CD4-positive, alpha-beta T cell treated with Interleukin-21 for 1 hour (primary cell): ENCODE measurements around the gene ARHGAP18.

Source experiments
- DNase-seq: peaks from one replicate; pipeline ENCODE4 v3.0.0-alpha.2; 2020

ARHGAP18 gene

DNA sequence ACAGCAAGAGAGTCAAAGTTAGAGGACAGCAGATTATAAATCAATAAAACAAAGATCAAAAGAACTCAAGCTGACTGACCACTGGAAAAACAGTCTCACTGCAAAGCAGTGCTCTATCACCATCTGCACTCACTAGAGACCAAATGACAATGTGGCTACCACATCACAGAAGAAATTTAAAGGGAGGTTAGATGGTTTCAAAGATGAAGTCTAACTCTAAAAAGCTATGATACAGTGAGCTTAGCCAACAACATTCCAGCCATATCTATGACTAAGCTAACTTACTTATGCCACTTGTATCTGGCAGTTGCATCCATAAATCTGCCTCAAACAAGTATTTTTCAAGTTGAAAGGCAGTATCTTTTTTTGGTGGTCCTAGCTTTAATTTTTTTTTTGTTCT lies 68.6 kb downstream of the ARHGAP18 start:
- DNase-seq: no peak

DNA sequence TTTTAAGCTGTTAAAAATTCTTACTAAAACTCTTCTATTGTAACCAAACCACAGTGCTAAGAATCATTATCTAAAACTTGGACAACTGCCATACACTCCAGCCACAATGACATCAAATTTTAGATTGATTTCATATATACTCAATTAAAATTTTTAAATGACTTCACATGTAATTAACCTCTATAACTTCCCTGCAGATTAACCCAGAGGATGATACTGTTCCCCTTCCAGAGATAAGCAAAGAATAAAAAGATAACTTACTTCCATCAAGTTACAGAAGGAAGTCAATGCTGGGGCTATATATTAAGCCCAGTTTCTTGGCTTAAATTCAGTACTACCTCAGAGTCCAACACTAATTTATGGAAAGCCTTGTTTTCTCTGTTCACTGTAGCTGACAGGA lies 71.3 kb downstream of the ARHGAP18 start:
- no peak for DNase-seq

DNA sequence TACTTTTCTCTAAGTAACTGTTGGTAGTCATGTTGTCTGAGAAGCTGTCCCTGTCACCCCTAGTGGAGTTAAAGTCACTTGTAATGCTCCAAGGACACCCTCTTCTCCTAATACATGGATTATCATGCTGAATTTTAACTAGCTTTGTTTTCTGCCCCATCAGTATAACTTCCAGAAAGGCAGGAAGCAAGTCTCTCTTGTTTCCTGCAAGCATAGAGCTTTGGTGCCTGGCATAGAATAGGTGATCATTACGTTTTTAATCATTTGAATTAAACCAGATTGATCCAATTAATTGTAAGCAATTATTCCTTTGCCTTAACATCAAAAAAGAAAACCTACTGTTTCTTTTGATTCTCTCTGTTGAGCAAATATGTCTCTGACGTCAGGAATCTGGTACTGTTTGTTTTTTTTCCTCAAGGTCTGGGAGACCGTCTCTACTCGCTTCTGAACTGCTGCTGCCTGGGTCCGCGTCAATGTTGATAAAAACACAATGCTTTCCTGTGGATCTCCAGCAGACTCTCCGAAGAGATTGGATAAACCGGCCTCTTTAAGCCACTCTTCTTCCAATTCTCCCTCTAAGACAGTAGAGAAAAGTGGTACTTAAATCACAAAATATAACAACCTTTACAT lies 71.8 kb downstream of the ARHGAP18 start:
- no peak for DNase-seq

DNA sequence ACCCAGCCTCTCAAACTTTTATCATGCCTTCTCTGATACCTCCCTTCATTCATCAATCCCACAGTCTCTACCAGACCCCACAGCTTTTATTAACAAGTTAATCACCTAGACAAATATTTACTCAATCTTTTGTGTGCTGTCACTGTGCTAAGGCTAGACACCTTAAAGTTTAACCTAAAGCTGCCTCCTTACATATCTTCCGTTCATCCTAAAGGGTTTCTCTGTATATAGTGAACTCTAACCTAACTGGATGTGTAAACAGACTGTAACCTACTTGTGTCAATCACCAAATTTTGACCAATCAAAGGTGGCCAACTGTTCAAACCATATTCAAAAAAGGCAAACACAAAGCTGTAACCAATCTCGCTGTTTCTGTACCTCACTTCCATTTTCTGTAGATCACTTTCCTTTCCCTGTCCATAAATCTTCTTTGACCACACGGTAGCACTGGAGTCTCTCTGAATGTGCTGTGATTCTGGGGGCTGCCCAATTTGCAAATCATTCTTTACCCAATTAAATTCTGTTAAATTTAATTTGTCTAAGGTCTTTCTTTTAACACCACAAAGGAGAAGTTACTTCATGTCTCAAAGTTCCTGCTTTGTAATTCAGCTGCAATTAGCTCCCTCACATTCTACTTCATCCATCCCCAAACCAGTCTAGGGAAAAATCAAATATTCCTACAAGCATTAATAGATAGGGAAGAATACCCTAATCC lies 72.5 kb downstream of the ARHGAP18 start:
- DNase-seq: no peak

DNA sequence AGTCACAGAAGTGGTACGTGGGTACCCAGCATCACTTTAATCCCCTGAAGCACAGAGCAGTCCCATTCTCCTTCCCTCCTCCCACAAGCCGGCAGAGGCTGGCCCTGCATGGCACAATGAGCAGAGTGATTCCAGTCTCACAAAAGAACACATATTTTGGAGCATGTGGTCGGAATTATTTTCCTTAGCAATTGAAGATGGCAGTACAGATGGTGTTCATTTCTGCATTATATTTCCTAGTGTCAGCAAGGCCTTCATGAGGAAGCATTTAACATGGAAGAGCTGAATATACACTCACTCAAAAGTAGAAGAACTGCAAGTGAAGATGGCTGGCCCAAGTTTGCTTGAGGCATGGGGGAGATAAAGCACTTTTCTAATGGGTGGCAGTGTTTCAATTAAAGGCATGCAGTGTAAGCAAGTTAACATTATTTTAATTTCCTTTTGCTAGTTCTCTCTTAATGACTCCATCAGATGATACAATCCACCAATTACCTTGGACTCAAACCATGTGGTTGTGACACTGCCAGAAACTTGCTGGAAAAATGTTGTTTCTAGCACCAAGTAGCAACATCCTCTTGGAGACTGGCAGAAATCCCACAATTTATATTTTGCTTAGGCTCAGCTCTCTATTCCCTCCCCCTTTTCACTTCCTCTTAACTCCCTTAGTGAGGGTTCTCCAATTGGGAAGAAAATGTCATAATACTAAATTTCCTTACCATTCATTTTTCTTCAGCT lies 74.4 kb downstream of the ARHGAP18 start:
- DNase-seq: no peak

DNA sequence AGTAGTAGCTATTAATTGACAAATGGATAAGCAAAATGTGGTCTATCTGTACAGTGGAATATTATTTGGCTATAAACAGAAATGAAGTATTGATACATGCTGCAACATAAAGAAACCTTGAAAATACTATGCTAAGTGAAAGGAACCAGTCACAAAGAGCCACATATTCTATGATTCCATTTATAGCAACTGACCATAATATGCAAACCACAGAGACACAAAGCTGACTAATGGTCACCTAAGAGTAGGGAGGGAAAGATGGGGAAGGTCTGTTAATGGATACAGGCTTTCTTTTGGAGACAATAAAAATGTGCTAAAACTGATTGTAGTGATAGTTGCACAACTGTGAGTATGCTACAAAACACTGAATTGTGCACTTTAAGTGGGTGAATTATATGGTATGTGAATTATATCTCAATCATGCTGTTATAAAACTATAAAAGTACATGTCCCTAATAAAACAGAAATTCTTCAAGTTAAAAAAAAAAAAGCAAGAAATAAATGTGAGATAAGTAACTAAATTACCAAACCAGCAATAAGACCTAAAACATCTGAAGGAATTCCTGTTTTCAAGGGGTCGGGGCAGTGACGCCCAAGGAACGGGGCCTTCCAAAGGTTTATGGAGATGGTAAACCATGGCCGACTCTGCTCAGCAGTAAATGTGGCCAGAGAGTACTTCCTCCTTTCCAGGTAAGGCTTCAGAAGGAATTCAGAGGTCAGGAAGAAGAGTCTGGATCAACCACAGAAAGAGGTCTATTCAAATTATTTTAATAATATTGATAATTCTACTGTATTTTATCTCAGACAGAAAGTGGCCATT lies 75.4 kb downstream of the ARHGAP18 start:
- no peak for DNase-seq

DNA sequence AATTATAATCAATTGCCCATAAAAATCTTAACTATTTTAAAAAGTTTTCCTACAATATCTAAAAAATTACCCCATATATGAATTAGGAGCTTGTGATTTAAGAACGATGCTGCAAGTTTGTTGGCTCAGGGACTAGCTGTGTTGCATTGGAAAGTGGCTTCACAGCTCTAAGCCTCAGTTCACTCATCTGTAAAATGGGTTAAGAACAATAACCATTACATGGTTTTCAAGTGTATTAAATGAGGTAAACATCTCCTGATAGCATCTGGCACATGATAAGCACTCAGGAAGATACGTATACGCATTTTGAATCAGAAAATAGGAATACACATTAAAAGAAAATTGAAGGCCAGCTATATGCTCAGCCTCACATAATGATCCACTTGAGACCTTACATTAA lies 76.4 kb downstream of the ARHGAP18 start:
- no peak for DNase-seq

DNA sequence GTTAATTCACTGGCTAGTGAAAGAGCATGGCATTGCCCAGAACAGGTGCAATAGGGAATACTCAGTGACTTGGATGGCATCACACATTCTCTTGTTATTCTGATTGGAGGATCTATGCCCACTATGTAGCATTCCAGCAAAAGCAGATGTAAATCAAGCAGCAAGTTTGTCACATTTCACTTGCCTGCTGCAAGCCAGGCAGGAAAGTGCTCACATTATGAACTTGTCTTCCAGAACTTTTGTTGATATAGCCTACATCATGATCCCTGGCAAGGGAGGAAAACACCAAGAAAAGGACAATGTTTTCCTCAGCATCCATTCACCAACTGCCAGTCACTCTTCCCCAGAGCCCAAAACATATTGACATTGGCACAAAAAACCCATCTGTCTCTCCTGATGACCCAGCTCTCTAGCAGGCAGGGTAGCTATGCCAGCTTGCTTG lies 77.8 kb downstream of the ARHGAP18 start:
- no peak for DNase-seq

DNA sequence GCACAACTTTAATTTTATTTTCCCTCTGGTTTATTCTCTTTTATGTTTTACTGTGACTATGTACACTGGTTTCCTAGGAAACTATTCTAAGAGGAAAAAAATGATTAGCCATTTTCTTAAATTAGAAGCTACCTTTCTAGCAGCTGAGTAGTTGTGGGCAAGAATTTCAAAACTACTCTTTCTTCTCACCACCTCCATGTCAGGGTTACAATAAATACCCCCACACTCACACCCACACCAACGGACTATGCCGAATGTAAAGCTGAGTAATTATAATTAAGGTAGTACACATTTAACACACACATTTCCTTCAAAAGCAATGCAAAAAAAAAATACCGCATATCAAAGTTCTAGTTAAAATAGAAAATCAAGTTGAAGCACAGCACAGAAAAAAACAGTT lies 78.9 kb downstream of the ARHGAP18 start:
- no peak for DNase-seq

DNA sequence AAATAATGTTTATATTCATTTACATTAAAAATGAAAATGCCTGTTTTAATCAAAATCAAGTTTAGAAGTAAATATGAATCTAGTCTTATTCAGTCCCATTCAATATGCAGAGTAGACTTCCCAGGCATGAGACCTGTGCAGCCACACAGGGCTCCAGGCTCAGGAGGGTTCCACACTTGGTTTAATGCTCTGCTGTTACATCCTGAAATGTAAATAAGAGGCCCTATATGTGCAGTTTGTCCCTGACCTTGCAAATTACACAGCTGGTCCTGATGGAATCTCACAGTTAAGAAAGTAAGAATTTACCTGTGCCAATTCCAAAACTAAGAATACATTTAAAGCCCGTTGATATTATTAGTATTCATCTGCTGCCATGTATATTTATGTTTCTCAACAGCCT lies 79.4 kb downstream of the ARHGAP18 start:
- DNase-seq: no peak

DNA sequence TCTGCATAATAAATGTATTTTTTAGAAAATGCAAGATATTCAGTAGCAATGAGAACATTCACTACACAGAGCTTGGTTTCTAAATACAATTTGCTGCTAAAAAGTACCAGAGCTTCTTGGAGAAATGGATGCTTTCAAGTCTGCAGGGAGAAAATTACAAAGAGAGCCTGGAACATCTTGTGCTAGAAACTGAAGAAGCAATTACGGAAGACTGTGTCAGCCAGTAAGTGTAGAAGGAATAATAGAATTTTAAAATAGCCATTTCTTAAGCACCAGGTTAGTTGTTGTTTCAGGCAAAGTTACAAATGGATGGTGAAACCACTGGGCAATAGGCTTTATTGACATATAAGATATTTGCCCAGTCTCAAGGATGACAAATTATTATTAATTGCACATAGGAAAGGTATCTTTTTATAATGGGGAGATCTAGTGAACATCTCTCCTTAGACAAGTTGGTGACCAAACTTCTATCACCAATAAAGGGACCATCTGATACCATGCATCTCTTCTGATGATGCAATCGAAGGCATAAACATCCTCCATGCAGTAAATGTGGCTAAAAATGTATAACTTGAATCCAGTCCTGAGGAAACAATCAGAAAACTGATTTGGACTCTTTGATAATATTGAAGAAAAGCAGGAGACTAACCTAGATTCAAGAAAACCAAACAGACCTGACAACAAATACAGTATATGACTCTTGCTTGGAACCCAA lies 81.7 kb downstream of the ARHGAP18 start:
- no peak for DNase-seq

DNA sequence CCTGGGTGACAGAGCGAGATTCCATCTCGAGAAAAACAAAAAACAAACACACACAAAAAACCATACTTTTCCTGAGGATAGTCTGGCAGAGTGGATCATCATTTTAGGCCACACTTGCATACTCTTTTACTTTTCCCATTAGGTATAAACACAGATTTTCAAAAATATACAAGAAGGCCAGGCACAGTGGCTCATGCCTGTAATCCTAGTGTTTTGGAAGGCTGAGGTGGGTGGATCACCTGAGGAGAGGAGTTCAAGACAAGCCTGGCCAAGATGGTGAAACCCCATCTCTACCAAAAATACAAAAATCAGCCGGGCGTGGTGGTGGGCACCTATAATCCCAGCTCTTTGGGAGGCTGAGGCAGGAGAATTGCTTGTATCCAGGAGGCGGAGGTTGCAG lies 85.5 kb downstream of the ARHGAP18 start:
- DNase-seq: no peak

DNA sequence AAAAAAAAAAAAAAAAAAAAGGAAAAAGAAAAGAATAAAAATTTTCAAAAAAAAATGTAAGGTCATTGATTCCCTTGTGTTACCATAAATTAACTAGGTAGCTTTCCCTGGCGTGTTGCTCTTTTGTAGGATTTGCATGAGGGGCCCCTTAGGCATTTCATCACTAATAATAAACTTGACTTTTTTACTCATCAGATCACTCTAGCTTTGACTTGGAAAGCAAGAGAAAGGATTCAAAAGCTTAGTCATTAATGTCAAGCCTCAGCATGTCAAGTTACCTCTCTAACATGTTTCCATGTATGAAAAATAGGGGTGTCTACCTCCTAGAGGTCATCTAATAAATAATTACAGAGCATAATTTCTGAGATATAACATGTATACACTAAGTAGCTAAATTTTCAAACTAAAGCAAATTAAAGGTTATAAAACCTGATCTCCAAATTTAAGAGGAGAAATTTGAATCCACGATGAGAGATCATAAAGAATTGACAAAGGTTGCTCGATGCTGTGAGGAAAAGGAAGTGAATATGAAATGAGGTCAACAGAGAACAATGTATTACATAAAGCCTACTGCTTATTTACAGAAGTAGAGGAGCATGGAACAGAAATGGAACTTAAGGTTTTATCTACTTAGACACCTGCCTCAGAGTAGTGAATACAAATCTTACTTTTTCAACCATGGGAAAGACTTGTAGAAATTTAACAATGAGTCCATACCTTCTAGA lies 86.8 kb downstream of the ARHGAP18 start:
- DNase-seq: no peak

DNA sequence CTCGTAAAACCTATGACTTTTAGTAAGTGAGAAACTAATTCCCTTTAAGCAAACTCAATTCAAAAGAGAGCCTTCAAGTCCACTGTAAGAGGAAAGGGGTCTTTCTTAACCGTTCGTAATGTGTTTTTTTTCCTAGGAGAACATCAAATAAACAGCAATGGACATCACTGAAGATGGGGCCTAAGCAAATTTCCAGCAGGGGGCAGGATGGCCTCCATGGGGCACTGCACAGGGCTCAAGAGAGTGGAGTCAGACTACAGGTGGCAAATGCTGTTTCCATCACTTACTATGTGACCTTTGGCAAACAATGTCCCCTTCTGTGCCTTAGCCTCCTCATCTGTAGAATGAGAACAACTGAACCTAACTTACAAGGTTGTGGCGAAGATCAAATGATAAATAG lies 88.7 kb downstream of the ARHGAP18 start:
- peak; percentile 47 for DNase-seq

DNA sequence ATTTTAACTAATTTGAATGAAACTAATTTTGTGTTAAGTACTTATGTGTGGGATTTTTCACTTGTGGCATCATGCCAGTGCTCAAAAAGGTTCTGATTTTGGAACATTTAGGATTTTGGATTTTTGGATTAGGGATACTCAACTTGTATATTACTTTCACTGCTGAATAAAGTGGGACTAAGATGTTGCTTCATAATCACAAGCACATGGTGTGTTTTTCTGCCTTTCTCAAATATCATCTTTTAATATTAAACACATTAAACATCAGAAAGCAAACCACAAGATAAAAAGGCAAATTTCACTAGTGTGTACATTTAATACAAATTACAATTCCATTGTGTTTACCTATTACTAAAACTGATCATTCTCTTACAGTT lies 89.8 kb downstream of the ARHGAP18 start:
- no peak for DNase-seq

DNA sequence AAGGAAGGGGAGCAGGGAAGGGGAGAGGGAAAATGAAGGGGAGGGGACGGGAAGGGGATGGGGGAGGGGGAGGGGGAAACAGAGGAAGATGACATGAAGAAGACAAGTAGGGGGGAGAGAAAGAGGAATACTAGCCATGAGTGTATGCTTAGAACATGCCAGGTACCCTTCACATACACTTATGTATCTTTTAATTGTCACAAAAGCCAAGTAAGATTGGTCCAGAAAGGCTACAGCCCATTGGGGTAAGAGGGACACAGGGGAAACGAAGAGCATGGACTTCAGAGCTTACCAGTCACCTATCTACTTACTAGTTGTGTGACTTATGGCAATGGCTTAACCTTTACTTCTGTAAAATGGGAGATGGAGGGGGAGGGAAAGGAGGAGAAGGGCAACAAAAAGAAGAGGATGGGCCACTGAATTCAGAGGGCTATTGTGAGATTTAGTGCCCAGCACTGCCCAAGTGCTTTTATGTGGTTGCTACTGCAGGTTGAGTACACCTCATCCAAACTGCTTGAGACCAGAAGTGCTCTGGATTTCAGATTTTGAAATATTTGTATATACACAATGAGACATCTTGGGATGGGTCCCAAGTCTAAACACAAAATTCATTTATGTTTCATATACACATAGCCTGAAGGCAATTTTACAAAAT lies 90.3 kb downstream of the ARHGAP18 start:
- DNase-seq: no peak

DNA sequence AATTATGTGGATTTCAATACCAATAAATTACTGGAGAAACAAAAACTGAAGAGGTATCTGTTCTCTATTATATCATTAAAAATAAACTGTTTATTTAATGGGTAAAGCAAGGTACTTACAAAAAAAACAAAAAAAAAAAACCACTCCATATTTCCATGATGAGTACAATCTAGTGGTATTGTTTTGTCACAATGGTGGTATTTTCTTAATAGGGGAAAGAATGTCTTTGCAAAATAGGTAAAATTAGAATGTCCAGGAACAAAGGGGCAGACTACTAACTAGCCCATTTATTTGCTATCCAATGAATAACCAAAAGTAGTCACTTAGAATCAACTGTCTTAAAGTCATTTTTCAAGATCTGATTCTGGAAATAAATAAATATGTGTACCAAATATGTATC lies 92.0 kb downstream of the ARHGAP18 start:
- no peak for DNase-seq

DNA sequence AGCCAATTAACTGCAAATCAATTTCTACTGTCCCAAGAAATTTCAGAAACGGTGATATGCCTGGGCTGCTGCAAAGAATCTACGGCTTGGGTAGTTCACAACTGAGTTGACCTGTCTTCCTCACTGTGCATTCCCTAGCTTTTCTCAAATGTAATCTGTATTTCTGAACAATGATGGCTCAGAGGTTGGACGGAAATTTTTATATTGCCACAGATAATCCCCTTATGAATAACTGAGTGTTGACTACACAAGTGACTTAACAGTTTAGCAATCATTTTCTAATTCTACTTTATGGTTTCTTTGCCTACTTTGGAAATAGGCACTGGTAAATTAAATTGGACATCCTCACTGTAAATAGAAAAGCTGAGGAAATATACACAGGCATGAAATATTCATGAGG lies 94.5 kb downstream of the ARHGAP18 start:
- DNase-seq: no peak

DNA sequence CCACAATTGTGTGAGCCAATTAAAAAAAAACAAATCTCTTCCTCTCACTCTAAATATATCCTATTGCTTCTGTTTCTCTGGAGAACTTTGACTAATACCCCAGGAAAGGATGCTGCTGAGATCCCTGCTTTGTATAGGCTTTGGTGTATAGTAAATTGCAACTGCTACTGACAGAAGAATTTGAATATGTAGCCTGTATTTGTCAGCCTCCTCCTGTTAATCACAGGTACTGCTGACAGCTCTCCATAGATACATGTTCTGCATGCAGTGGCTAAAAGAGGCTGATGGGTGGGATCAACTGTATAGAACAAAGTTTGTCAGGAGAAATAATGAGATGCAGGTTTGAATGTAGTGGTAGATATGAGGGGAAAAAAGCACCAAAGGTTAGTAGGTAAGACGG lies 95.0 kb downstream of the ARHGAP18 start:
- no peak for DNase-seq

DNA sequence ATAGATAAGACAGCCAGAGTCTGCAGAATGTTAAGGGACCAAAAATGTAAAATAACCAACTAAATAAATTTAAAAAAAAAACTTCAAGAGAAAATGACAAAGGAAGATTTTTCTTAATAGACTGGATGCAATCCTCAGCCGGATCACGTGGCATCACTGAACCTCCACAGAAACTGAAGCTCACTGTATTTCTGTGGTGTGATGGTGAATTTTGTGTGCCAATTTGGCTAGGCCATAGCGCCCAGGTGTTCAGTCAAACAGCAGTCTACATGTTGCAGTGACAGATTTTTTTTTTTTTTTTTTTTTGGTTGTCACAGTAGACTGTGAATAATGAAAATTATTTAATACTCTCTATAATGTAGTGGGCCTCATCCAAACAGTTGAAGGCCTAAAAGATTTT lies 95.5 kb downstream of the ARHGAP18 start:
- DNase-seq: no peak

DNA sequence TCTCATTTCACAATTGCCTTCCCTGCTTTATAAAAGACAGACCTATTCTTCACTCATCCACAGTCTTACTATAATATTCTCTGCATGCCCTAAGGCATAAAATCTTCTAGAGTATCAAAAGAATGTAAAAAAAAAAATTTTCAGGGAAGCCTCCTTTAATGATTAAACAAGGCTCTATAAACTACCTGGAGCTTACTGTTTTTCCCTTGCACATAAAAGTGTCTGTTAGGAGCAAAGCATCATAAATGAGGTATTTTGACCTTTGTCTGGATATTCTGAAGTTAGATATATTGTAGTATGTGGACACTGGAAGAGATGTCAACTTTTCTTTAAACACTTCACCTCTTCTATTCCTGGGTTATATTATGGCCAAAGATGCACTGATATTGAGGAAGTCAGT lies 97.5 kb downstream of the ARHGAP18 start:
- DNase-seq: no peak
